Stimulated activated memory B cell treated with anti-CD40 and anti-IgM and Interleukin-4, amounts not matched to agents 10 μg/mL and 1 μg/mL and 100 μg/mL, for 72 hours (primary cell): Measurements from ENCODE around the gene SPG7.

Experiments used
- ATAC-seq: fragments of 150-1000 bp; cut with Tn5 transposase; 2 replicates; pipeline ENCODE4 v1.10.0; 2021
- H3K27ac Mint-ChIP-seq: one replicate; pipeline ENCODE4 v1.8.0; 2022; ENCODE audit warnings: mild to moderate bottlenecking, mixed read lengths
- H3K27me3 Mint-ChIP-seq: one replicate; pipeline ENCODE4 v1.8.0; 2022; ENCODE audit warnings: mixed read lengths
- H3K36me3 Mint-ChIP-seq: one replicate; pipeline ENCODE4 v1.8.0; 2022; ENCODE audit warnings: mixed read lengths
- H3K4me1 Mint-ChIP-seq: one replicate; pipeline ENCODE4 v1.8.0; 2022; ENCODE audit warnings: mixed read lengths
- H3K4me3 Mint-ChIP-seq: one replicate; pipeline ENCODE4 v1.8.0; 2022; ENCODE audit warnings: mild to moderate bottlenecking, moderate library complexity, mixed read lengths
- H3K9me3 Mint-ChIP-seq: one replicate; pipeline ENCODE4 v1.8.0; 2022; ENCODE audit warnings: mixed read lengths

SPG7 gene

DNA sequence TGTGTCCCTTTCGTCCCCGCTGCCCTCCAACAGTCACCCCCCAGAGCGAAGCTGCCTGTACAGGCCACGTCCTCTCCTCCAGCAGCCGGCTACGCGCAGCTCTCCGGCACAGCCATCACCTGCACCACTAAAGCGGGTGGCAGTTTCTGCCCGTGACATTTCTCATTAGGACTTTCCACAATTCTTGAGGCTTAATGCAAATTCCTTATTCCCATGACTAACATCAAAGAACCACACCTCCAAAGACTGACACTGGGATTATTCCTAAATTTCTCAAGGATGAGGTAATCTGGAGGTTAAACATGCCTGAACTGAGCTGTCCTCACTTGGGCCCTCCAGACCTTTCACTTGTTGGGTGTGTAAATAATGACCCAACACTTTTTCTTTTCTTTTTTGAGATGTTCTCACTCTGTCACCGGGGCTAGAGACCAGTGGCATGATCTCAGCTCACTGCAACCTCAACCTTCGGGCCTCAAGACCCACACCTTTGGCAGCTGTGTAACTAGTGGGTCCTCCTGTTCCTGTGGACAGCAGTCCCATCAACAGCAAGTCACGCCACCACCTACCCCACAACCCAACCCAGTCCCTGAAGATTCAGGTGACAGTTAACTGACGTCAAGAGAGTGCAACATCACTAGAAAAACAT, 29.5 kb upstream of the SPG7 start:
- Mint-ChIP-seq H3K36me3 (peaks cover 36% of the 10 kb centered on the region), H3K4me3 (peak overlapping the region; percentile 34), H3K9me3 (no peaks in the 10 kb centered on the region), H3K27me3 (no peaks in the 10 kb centered on the region), H3K27ac (peak overlapping the region; percentile 44), H3K4me1 (peaks cover 92% of the 10 kb centered on the region)
- no peak for ATAC-seq

GRCh38 chr16:89481356-89481955, 26.7 kb upstream of the SPG7 start:
- Mint-ChIP-seq H3K36me3 (peaks cover 30% of the 10 kb centered on the region), H3K4me1 (peaks cover 92% of the 10 kb centered on the region), H3K9me3 (no peaks in the 10 kb centered on the region), H3K27me3 (no peaks in the 10 kb centered on the region), H3K27ac (peak overlapping the region; percentile 85), H3K4me3 (no peak overlapping the region)
- ATAC-seq: no peak

- no peak for ATAC-seq
- no peaks in the 10 kb centered on the region for H3K9me3 Mint-ChIP-seq
- H3K4me3 Mint-ChIP-seq: peak overlapping the region; percentile 13
- no peaks in the 10 kb centered on the region for H3K27me3 Mint-ChIP-seq
- peaks cover 32% of the 10 kb centered on the region for H3K36me3 Mint-ChIP-seq
- peaks cover 92% of the 10 kb centered on the region for H3K4me1 Mint-ChIP-seq
- peak overlapping the region; percentile 85 for H3K27ac Mint-ChIP-seq
Observed at GRCh38 chr16:89482150-89482816, 25.9 kb upstream of the SPG7 start.

DNA sequence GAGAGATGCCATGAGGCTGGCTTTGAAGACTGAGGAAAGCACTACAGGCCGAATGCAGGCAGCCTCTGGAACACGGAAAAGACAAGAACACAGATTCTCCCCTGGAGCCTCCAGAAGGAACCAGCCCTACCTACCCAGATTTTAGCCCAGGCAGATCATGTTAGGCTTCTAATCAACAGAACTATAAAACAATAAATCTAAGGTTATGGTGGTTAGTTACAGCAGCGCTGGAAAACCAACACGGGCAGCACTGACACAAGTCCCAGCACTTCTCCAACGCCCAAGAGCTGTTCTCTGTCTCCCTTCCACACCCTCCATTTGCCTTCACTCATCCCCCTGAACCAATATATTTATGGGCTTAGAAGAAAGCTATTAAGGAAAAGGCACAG, 25.4 kb upstream of the SPG7 start:
- no peaks in the 10 kb centered on the region for H3K27me3 Mint-ChIP-seq
- H3K4me1 Mint-ChIP-seq: peaks cover 92% of the 10 kb centered on the region
- no peak for ATAC-seq
- peaks cover 32% of the 10 kb centered on the region for H3K36me3 Mint-ChIP-seq
- H3K27ac Mint-ChIP-seq: peak overlapping the region; percentile 85
- H3K4me3 Mint-ChIP-seq: peak overlapping the region; percentile 13
- no peaks in the 10 kb centered on the region for H3K9me3 Mint-ChIP-seq

GRCh38 chr16:89484041-89484501, 24.1 kb upstream of the SPG7 start:
- no peaks in the 10 kb centered on the region for H3K27me3 Mint-ChIP-seq
- no peak for ATAC-seq
- no peaks in the 10 kb centered on the region for H3K9me3 Mint-ChIP-seq
- peaks cover 92% of the 10 kb centered on the region for H3K4me1 Mint-ChIP-seq
- peak overlapping the region; percentile 85 for H3K27ac Mint-ChIP-seq
- peaks cover 29% of the 10 kb centered on the region for H3K36me3 Mint-ChIP-seq
- H3K4me3 Mint-ChIP-seq: peak overlapping the region; percentile 61

GRCh38 chr16:89484923-89485679, 23.1 kb upstream of the SPG7 start:
- no peaks in the 10 kb centered on the region for H3K27me3 Mint-ChIP-seq
- peaks cover 90% of the 10 kb centered on the region for H3K4me1 Mint-ChIP-seq
- ATAC-seq: peak; percentile 58
- peak overlapping the region; percentile 85 for H3K27ac Mint-ChIP-seq
- H3K4me3 Mint-ChIP-seq: peak overlapping the region; percentile 54
- H3K36me3 Mint-ChIP-seq: peaks cover 26% of the 10 kb centered on the region
- no peaks in the 10 kb centered on the region for H3K9me3 Mint-ChIP-seq

DNA sequence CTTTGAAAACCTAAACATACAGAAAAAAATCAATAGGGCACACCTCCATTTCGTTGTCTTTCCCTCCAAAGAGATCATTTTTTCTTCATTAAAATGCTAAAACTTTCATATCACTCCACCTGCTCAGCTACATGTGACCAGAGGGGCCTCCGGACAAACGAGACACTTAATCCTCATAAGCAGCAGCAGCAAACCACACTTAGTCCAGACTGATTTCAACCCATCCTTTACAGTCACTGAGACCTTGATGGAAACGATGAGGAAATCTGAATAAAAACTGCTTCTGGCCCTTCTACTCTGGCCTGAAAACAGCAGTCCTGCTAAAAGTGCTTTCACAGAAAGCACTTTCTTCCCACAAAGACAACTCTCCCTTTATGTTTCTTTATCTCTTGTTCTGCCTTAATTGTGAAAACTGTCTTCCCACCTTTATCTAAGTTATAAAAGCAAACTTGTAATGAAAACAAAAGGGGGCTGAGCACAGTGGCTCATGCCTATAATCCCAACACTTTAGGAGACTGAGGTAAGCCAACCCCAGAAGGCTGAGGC, 22.4 kb upstream of the SPG7 start:
- H3K36me3 Mint-ChIP-seq: peaks cover 23% of the 10 kb centered on the region
- H3K4me3 Mint-ChIP-seq: peak overlapping the region; percentile 54
- H3K27me3 Mint-ChIP-seq: no peaks in the 10 kb centered on the region
- no peaks in the 10 kb centered on the region for H3K9me3 Mint-ChIP-seq
- peak overlapping the region; percentile 85 for H3K27ac Mint-ChIP-seq
- H3K4me1 Mint-ChIP-seq: peaks cover 85% of the 10 kb centered on the region
- no peak for ATAC-seq

GRCh38 chr16:89489040-89489897, 18.9 kb upstream of the SPG7 start:
- Mint-ChIP-seq H3K36me3 (peaks cover 6% of the 10 kb centered on the region), H3K4me3 (peak overlapping the region; percentile 86), H3K9me3 (no peaks in the 10 kb centered on the region), H3K27me3 (no peaks in the 10 kb centered on the region), H3K4me1 (peaks cover 68% of the 10 kb centered on the region), H3K27ac (peak overlapping the region; percentile 85)
- peak; percentile 57 for ATAC-seq

DNA sequence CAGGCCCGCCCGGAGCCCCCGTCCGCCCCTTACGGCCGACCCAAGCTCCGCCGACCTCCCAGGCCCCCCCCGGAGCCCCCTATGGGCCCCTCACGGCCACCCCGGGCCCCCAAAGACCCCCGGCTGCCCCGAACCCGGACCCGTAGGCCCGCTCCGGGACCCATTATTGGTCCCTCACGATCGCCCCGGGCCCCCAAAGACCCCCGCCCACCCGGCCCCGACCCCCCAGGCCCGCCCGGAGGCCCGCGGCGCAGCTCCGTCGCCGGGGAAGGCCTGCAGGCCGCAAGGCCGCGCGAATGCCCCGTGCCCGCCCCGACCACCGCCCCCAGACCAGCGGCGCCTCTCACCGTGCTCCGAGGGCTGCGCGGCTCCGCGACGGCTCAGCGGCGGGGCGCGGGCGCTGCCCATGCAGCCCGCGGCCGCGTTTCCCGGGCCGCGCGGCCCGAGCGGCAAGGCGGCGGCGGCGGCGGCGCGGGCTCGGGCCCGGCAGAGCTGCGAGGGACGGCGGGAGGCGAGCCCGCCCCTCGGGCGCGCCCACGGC, 18.2 kb upstream of the SPG7 start:
- H3K27ac Mint-ChIP-seq: peak overlapping the region; percentile 85
- H3K9me3 Mint-ChIP-seq: no peaks in the 10 kb centered on the region
- H3K36me3 Mint-ChIP-seq: peaks cover 6% of the 10 kb centered on the region
- H3K4me3 Mint-ChIP-seq: peak overlapping the region; percentile 44
- H3K4me1 Mint-ChIP-seq: peaks cover 63% of the 10 kb centered on the region
- H3K27me3 Mint-ChIP-seq: no peaks in the 10 kb centered on the region
- ATAC-seq: no peak

GRCh38 chr16:89490439-89491237, 17.6 kb upstream of the SPG7 start, which contains the start of gene ANKRD11:
TSS of gene ANKRD11 (minus strand) at chr16:89490561. CDS start at chr16:89317019, 173,542 bp downstream.
- H3K27me3 Mint-ChIP-seq: no peaks in the 10 kb centered on the region
- H3K9me3 Mint-ChIP-seq: no peaks in the 10 kb centered on the region
- peak within 1 kb of the TSS; percentile 86 for H3K4me3 Mint-ChIP-seq
- H3K4me1 Mint-ChIP-seq: peaks cover 59% of the 10 kb centered on the region
- peak; percentile 95 for ATAC-seq
- H3K27ac Mint-ChIP-seq: peak within 1 kb of the TSS; percentile 85
- H3K36me3 Mint-ChIP-seq: peaks cover 6% of the 10 kb centered on the region

DNA sequence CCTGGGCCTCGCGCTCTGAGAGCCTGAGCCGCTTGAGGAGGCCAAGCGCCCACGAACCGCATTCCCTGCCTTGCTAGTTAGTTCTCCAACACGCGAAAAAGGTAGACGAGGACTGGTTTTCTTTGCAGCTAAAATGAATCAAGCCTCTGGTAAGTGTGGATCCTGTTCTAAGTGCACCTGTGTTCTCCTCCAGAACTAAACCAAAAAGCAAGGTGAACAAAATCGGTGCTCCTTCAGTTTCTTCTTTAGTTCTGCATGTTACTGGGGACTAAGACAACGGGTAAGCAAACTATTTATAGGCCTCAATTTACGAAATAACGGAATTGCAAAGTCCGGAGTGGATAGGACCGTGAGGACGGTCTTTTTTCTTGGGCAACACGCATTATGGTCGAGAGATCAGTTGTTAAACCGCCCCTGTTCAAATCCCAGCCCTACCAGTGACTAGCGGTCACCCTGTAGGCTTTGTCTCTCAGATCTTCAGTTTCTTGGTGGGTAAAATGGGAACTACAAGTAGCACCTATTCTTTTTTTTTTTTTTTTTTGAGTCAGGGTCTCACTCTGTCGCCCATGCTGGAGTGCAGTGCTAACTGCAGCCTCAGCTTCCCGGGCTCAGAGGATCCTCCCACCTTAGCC, 16.8 kb upstream of the SPG7 start:
- Mint-ChIP-seq H3K4me3 (peak overlapping the region; percentile 83), H3K27ac (peak overlapping the region; percentile 78), H3K9me3 (no peaks in the 10 kb centered on the region)

GRCh38 chr16:89491974-89492687, 16.1 kb upstream of the SPG7 start:
- Mint-ChIP-seq H3K4me1 (peaks cover 44% of the 10 kb centered on the region), H3K9me3 (no peaks in the 10 kb centered on the region), H3K36me3 (no peaks in the 10 kb centered on the region), H3K27me3 (no peaks in the 10 kb centered on the region), H3K27ac (peak overlapping the region; percentile 78), H3K4me3 (peak overlapping the region; percentile 83)
- no peak for ATAC-seq

More for the DNA sequence above, 16.8 kb upstream of the SPG7 start:
- no peak for ATAC-seq
- peaks cover 3% of the 10 kb centered on the region for H3K36me3 Mint-ChIP-seq
- H3K27me3 Mint-ChIP-seq: no peaks in the 10 kb centered on the region
- H3K4me1 Mint-ChIP-seq: peaks cover 52% of the 10 kb centered on the region
